ENCODE measurements around the gene CAMTA1. TPM values are rescaled to one million over a fixed set of nuclear protein-coding genes. Genes with fewer than 3 reads are reported as not detected.

Gene CAMTA1
- total RNA-seq, 1 experiment from 2014 or later, result 82.2 TPM

GRCh38 chr1:7663451-7664146 lies 878.3 kb downstream of the CAMTA1 start:
- ChIA-PET CTCF (interaction anchor here (0.6 to 8.3 kb wide), 3 partner anchors 22 to 236 kb away, joined by 3 to 135 read pairs (median 3); no protein-coding TSS in a partner anchor), POLR2A (interaction anchor here (0.6 kb wide), 1 partner anchor 92 kb away, joined by 7 read pairs; no protein-coding TSS in a partner anchor)
- no peaks in the 10 kb centered on the region for H3K9me3 ChIP-seq (ENCODE audit: control insufficient read depth, insufficient read depth, low read depth, low read length)
- in situ Hi-C loops (cut with HindIII; ENCODE audit: low pct_unique_long_range_greater_than_20kb, low sequenced_read_pairs), result no loop called here
- DNase-seq (ENCODE audit: low read depth, low spot score) (no peak), ATAC-seq (no peak)
- no peak overlapping the region for H3K4me3 ChIP-seq (ENCODE audit: low read depth in 2 of 2, low read length in 2 of 2)
- BruUV-seq (replicated peaks), result no TSS peak
- H3K4me1 ChIP-seq (ENCODE audit: control insufficient read depth, insufficient read depth, low read length), result no peaks in the 10 kb centered on the region
- no peak overlapping the region for H3K27ac ChIP-seq (ENCODE audit: low read length)
- intact Hi-C loops (cut with micrococcal nuclease; ENCODE audit: unreplicated experiment), result no loop called here
- no peaks in the 10 kb centered on the region for H3K36me3 ChIP-seq (ENCODE audit: control insufficient read depth, insufficient read depth, low read length)
- no peak for TF ChIP-seq TCF7L2 (IDR thresholded peaks at IDR 0.05; ENCODE audit: low read depth, low read length)
- TF ChIP-seq SIN3A (IDR thresholded peaks at IDR 0.05; ENCODE audit: borderline replicate concordance, insufficient read depth, low read depth, low read length), result no peak
- no peak for TF ChIP-seq CTCF (IDR thresholded peaks at IDR 0.05)
- TF ChIP-seq POLR2AphosphoS5 (IDR thresholded peaks at IDR 0.05; ENCODE audit: low read depth, low read length), result no peak
- TF ChIP-seq REST (IDR thresholded peaks at IDR 0.05; ENCODE audit: insufficient read depth in 1 of 2, low read depth in 2 of 2, low read length in 1 of 2), result no peak
- H3K27me3 ChIP-seq (ENCODE audit: control insufficient read depth, insufficient read depth, low read length), result no peaks in the 10 kb centered on the region

GRCh38 chr1:7664147-7664892 lies 879.1 kb downstream of the CAMTA1 start:
- TF ChIP-seq TCF7L2 (IDR thresholded peaks at IDR 0.05; ENCODE audit: low read depth, low read length), result no peak
- no peak for TF ChIP-seq POLR2AphosphoS5 (IDR thresholded peaks at IDR 0.05; ENCODE audit: low read depth, low read length)
- no peak for TF ChIP-seq REST (IDR thresholded peaks at IDR 0.05; ENCODE audit: insufficient read depth in 1 of 2, low read depth in 2 of 2, low read length in 1 of 2)
- no peak for TF ChIP-seq CTCF (IDR thresholded peaks at IDR 0.05)
- TF ChIP-seq SIN3A (IDR thresholded peaks at IDR 0.05; ENCODE audit: borderline replicate concordance, insufficient read depth, low read depth, low read length), result no peak
- Histone ChIP-seq H3K4me1 (ENCODE audit: control insufficient read depth, insufficient read depth, low read length) (no peaks in the 10 kb centered on the region), H3K27ac (ENCODE audit: low read length) (no peak overlapping the region), H3K4me3 (ENCODE audit: low read depth in 2 of 2, low read length in 2 of 2) (no peak overlapping the region), H3K36me3 (ENCODE audit: control insufficient read depth, insufficient read depth, low read length) (no peaks in the 10 kb centered on the region), H3K27me3 (ENCODE audit: control insufficient read depth, insufficient read depth, low read length) (no peaks in the 10 kb centered on the region), H3K9me3 (ENCODE audit: control insufficient read depth, insufficient read depth, low read depth, low read length) (no peaks in the 10 kb centered on the region)
- no TSS peak for BruUV-seq (replicated peaks)
- intact Hi-C loops (cut with micrococcal nuclease; ENCODE audit: unreplicated experiment), result no loop called here
- POLR2A ChIA-PET, result no interaction called here
- ATAC-seq (no peak), DNase-seq (ENCODE audit: low read depth, low spot score) (no peak)
- CTCF ChIA-PET, result interaction anchor here (1.0 to 8.3 kb wide), 2 partner anchors 23 to 89 kb away, joined by 3 to 135 read pairs; no protein-coding TSS in a partner anchor
- in situ Hi-C loops (cut with HindIII; ENCODE audit: low pct_unique_long_range_greater_than_20kb, low sequenced_read_pairs), result no loop called here
